Thyroid gland (tissue), 4 donors: ENCODE results near the gene EN2. TPM values are rescaled to one million over a fixed set of nuclear protein-coding genes. Genes with fewer than 3 reads are reported as not detected.

Experiments used
- DNase-seq, 2 donors: peaks; one replicate each; pipeline ENCODE4 v3.0.0-alpha.2; 2019
- H3K27ac ChIP-seq, 3 donors: fragments of 200-600 bp; sonication (generic); 1 replicate in 2 of 3; 2 replicates in 1 of 3; pipeline ENCODE4 v1.5.1; 2016 to 2019; ENCODE audit warnings: mild to moderate bottlenecking in 1 of 3, moderate library complexity in 1 of 3
- H3K27me3 ChIP-seq: fragments of 200-600 bp; sonication (generic); one replicate; pipeline ENCODE4 v1.5.1; 2019
- H3K36me3 ChIP-seq, 2 donors: fragments of 200-600 bp; sonication (generic); one replicate each; pipeline ENCODE4 v1.5.1; 2016 to 2019
- H3K4me1 ChIP-seq, 2 donors: fragments of 200-600 bp; sonication (generic); one replicate each; pipeline ENCODE4 v1.5.1; 2017 to 2019
- H3K4me3 ChIP-seq, 3 donors: fragments of 200-600 bp; sonication (generic); replicated peaks in 1 of 3; 1 replicate in 2 of 3; 2 replicates in 1 of 3; pipeline ENCODE4 v1.5.1; 2016; ENCODE audit warnings: mild to moderate bottlenecking in 1 of 3
- H3K9me3 ChIP-seq: fragments of 200-600 bp; sonication (generic); one replicate; pipeline ENCODE4 v1.5.1; 2017
- POLR2A ChIP-seq, 2 donors: fragments of 450-650 bp; IDR thresholded peaks; one replicate each; pipeline ENCODE4 v1.6.1; 2017; ENCODE audit warnings: antibody characterized with exemption in 2 of 2, mild to moderate bottlenecking in 2 of 2, moderate library complexity in 1 of 2
- WGBS, 2 donors: methylation state at CpG; one replicate each; pipeline ENCODE4 v1.1.5; 2017; 5-methylcytosine and 5-hydroxymethylcytosine counted together
- intact Hi-C: fragments of 100-400 bp; cut with DNase I; formaldehyde crosslinking; loops from one replicate; pipeline ENCODE4 v1.15.1; 2023
- total RNA-seq, 4 donors: library from RNA; depleted of rRNA; stranded (reverse); fragments of >200 nt; gene quantifications; one replicate each; pipeline ENCODE4 v1.2.3, GENCODE V29; 2016
- TF ChIP-seq, protein P1 (sequence below), 6 experiments: fragments of 200-600 bp in 3 of 6; fragments of 450-650 bp in 3 of 6; sonication (generic) in 3 of 6; IDR thresholded peaks; one replicate each; pipeline ENCODE4 v1.5.1; 2016 to 2019; ENCODE audit warnings: antibody characterized with exemption in 6 of 6, mild to moderate bottlenecking in 2 of 6, inconsistent platforms in 1 of 6, moderate library complexity in 1 of 6

Gene EN2
- total RNA-seq, 4 donors from 2014 or later = 0.22 to 0.29 (median 0.27) TPM; not detected in 1

DNA sequence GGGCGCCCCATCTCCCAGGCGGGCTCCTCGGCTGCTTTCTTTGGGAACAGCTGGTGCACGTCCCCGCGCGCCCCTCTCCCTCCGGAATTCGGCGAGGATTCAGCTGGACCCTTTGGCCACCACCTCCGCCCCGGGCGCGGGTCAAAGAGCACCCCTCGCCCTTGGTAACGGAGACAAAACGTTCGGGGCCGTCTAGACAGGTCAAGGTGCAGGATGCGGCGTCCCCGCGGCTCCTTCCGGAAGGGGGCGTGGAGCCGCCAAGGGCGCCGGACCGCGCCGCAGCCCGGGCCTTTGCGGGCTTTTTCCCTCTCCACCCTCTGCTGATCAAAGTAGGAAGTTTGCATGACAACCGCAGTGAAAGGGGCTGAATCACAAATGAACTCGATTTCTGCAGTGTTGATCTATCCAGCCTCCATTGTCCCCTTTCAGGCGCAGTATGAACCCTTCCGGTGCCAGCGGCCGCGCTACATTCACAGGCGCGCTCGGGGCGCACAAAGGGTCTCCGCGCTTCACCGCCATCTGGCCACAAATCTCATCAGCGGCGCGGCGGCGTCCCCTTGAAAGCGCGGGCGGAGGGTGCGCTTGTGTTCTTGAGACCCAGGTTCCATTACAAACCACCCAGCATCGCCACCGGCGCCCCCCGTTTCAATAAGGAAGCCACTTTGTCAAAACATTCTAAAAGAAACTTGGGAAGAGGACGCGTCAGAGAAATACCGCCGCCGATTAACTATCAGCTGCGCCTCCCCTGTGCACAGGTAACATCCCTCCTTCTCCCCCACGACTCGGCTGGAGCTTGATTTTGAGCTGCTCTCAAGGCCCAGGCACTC is 52.0 kb downstream of the EN2 start:
- WGBS, 2 donors = 2 to 4% methylated on average over 53 of the region's 68 CpGs
- no peak for DNase-seq
- Histone ChIP-seq H3K9me3 (no peaks in the 10 kb centered on the region), H3K27me3 (peaks cover 51% of the 10 kb centered on the region), H3K4me1 (peaks cover 0 to 3% of the 10 kb centered on the region in 2 donors), H3K4me3 (no peak overlapping the region), H3K36me3 (no peaks in the 10 kb centered on the region), H3K27ac (no peak overlapping the region)
- intact Hi-C loops = no loop called here
- no peak for TF ChIP-seq POLR2A (IDR thresholded peaks at IDR 0.05)
- TF ChIP-seq, protein P1, sequence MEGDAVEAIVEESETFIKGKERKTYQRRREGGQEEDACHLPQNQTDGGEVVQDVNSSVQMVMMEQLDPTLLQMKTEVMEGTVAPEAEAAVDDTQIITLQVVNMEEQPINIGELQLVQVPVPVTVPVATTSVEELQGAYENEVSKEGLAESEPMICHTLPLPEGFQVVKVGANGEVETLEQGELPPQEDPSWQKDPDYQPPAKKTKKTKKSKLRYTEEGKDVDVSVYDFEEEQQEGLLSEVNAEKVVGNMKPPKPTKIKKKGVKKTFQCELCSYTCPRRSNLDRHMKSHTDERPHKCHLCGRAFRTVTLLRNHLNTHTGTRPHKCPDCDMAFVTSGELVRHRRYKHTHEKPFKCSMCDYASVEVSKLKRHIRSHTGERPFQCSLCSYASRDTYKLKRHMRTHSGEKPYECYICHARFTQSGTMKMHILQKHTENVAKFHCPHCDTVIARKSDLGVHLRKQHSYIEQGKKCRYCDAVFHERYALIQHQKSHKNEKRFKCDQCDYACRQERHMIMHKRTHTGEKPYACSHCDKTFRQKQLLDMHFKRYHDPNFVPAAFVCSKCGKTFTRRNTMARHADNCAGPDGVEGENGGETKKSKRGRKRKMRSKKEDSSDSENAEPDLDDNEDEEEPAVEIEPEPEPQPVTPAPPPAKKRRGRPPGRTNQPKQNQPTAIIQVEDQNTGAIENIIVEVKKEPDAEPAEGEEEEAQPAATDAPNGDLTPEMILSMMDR (IDR thresholded peaks at IDR 0.05) = no peak

DNA sequence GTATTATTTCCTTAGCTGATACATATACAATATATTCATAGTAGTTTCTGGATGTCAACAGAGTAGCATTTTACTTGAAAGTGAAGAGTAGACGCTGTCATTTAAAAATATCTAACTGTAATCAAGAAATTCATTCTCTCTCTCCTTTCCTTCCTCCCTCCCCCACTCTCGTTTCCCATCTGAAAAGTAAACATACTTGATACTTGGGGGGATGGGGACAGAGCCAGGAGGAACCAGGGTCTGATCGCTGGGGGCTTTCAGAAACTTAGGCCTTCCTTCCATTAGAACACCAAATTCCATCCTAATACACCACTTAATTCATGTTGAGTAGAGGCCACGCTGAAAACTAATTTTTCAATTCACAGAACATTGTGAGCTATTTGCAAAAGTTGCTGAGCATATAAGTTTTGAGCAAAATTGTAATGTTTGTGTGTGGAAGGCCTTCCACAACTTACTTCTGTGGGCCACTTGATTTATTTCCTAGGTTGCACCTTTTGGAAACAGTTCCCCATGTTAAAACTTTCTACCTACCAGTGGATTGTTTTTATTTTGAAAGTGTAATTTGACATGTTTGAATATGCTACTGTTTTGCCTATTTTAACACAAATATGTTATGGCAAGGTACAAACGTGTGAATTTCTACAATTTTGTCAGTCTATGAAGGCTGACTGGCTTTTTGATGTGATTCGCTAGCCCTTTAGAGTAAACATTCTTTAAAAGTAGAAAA is 53.2 kb downstream of the EN2 start:
- H3K9me3 ChIP-seq = no peaks in the 10 kb centered on the region
- no peaks in the 10 kb centered on the region for H3K36me3 ChIP-seq
- DNase-seq = no peak
- peaks cover 42% of the 10 kb centered on the region for H3K27me3 ChIP-seq
- TF ChIP-seq POLR2A (IDR thresholded peaks at IDR 0.05) = no peak
- TF ChIP-seq, protein P1 (IDR thresholded peaks at IDR 0.05) = no peak
- H3K27ac ChIP-seq = no peak overlapping the region
- intact Hi-C loops = no loop called here
- H3K4me3 ChIP-seq = no peak overlapping the region
- WGBS, 2 donors = 5 to 8% methylated on average over 6 of the region's 6 CpGs
- peaks cover 0 to 3% of the 10 kb centered on the region in 2 donors for H3K4me1 ChIP-seq

DNA sequence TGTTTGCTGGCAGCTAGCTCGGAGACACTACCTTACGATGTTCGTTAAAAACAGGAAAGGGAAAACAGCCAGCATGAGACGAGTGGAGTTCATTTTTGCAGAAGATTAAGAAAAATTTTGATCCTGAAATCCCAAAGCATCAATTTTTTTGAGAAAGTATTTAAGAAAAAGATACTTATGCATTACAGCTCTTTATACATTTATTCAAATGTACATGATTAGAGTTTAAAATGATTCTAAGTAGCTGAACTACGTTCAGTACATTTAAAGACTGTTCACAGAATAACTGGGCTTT is 53.7 kb downstream of the EN2 start:
- H3K9me3 ChIP-seq = no peaks in the 10 kb centered on the region
- no peak overlapping the region for H3K27ac ChIP-seq
- H3K4me3 ChIP-seq = no peak overlapping the region
- peaks cover 42% of the 10 kb centered on the region for H3K27me3 ChIP-seq
- intact Hi-C loops = no loop called here
- H3K36me3 ChIP-seq = no peaks in the 10 kb centered on the region
- H3K4me1 ChIP-seq = peaks cover 0 to under 1% of the 10 kb centered on the region in 2 donors
- DNase-seq = no peak
- TF ChIP-seq, protein P1 (IDR thresholded peaks at IDR 0.05) = no peak
- TF ChIP-seq POLR2A (IDR thresholded peaks at IDR 0.05) = no peak
- 19 to 21% methylated on average over 5 of the region's 5 CpGs for WGBS, 2 donors

- Histone ChIP-seq H3K9me3 (no peaks in the 10 kb centered on the region), H3K4me1 (no peaks in the 10 kb centered on the region), H3K27me3 (peaks cover 37% of the 10 kb centered on the region), H3K36me3 (no peaks in the 10 kb centered on the region), H3K27ac (no peak overlapping the region), H3K4me3 (no peak overlapping the region)
- no peak for DNase-seq
- 28% methylated on average over 4 of the region's 4 CpGs for WGBS, 2 donors
- no peak for TF ChIP-seq POLR2A (IDR thresholded peaks at IDR 0.05)
- TF ChIP-seq, protein P1 (IDR thresholded peaks at IDR 0.05) = no peak
- intact Hi-C loops = no loop called here
Observed at GRCh38 chr7:155512246-155512887, 54.4 kb downstream of the EN2 start.
